Naive thymus-derived CD4-positive, alpha-beta T cell (primary cell): ENCODE data around the gene CENPP. TPM values are rescaled to one million over a fixed set of nuclear protein-coding genes. Genes with fewer than 3 reads are reported as not detected.

ENCODE experiments used
- ATAC-seq: fragments of 150-1000 bp; cut with Tn5 transposase; 2 replicates; pipeline ENCODE4 v1.10.0; 2021; ENCODE audit warnings: mild to moderate bottlenecking, moderate library complexity
- CTCF ChIA-PET: fragments of 350-600 bp; sonication (Branson Sonifier 250); formaldehyde crosslinking; loops from one replicate; lab custom pipeline; 2021; ENCODE audit warnings: antibody characterized with exemption; lab: Charles Lee
- POLR2A ChIA-PET: fragments of 350-600 bp; sonication (Branson Sonifier 250); formaldehyde crosslinking; loops from one replicate; lab custom pipeline; 2021; ENCODE audit warnings: antibody characterized with exemption, inconsistent platforms; lab: Charles Lee
- DNase-seq, 9 donors: peaks; one replicate each; pipeline versions ENCODE4 v3.0.0 to v3.0.0-alpha.2; 2020 to 2022; ENCODE audit warnings: mixed read lengths in 1 of 9
- H3K27ac ChIP-seq: one replicate; pipeline ENCODE4 v1.7.0; 2013; ENCODE audit warnings: mild to moderate bottlenecking, low read depth, low read length, moderate library complexity
- H3K27me3 ChIP-seq, 2 donors: one replicate each; pipeline ENCODE4 v1.7.0; 2013; ENCODE audit warnings: low read length in 2 of 2, mild to moderate bottlenecking in 2 of 2, moderate library complexity in 2 of 2; ENCODE audit not compliant: control insufficient read depth in 2 of 2, insufficient read depth in 2 of 2
- H3K36me3 ChIP-seq, 3 experiments: 1 replicate in 2 of 3; 2 replicates in 1 of 3; pipeline ENCODE4 v1.7.0; 2013; ENCODE audit warnings: low read length in 3 of 3, mild to moderate bottlenecking in 3 of 3, moderate library complexity in 1 of 3; ENCODE audit not compliant: insufficient read depth in 3 of 3, control insufficient read depth in 2 of 3
- H3K4me1 ChIP-seq, 2 donors: one replicate each; pipeline ENCODE4 v1.7.0; 2013; ENCODE audit warnings: low read length in 2 of 2, mild to moderate bottlenecking in 2 of 2, moderate library complexity in 1 of 2; ENCODE audit not compliant: control insufficient read depth in 2 of 2, insufficient read depth in 2 of 2
- H3K4me3 ChIP-seq: 2 replicates; pipeline ENCODE4 v1.7.0; 2013; ENCODE audit warnings: mild to moderate bottlenecking, low read length
- H3K9me3 ChIP-seq, 3 experiments: 1 replicate in 2 of 3; 2 replicates in 1 of 3; pipeline ENCODE4 v1.7.0; 2013; ENCODE audit warnings: low read length in 3 of 3; ENCODE audit not compliant: control insufficient read depth in 2 of 3
- H3K27ac Mint-ChIP-seq, 9 donors: one replicate each; pipeline ENCODE4 v1.8.0; 2020 to 2022; ENCODE audit warnings: mixed read lengths in 9 of 9, mild to moderate bottlenecking in 8 of 9, moderate library complexity in 5 of 9, inconsistent platforms in 2 of 9
- H3K27me3 Mint-ChIP-seq, 5 donors: one replicate each; pipeline ENCODE4 v1.8.0; 2021 to 2022; ENCODE audit warnings: mixed read lengths in 5 of 5, mild to moderate bottlenecking in 1 of 5
- H3K36me3 Mint-ChIP-seq, 5 donors: one replicate each; pipeline ENCODE4 v1.8.0; 2020 to 2022; ENCODE audit warnings: mixed read lengths in 5 of 5, mild to moderate bottlenecking in 3 of 5, inconsistent platforms in 1 of 5
- H3K4me1 Mint-ChIP-seq, 7 donors: one replicate each; pipeline ENCODE4 v1.8.0; 2020 to 2022; ENCODE audit warnings: mixed read lengths in 7 of 7, mild to moderate bottlenecking in 3 of 7, inconsistent platforms in 1 of 7
- H3K4me3 Mint-ChIP-seq, 10 donors: one replicate each; pipeline ENCODE4 v1.8.0; 2020 to 2022; ENCODE audit warnings: mild to moderate bottlenecking in 10 of 10, mixed read lengths in 10 of 10, moderate library complexity in 6 of 10, inconsistent platforms in 2 of 10
- H3K9me3 Mint-ChIP-seq, 11 donors: one replicate each; pipeline ENCODE4 v1.8.0; 2020 to 2022; ENCODE audit warnings: mixed read lengths in 11 of 11, mild to moderate bottlenecking in 4 of 11, inconsistent platforms in 1 of 11, moderate library complexity in 1 of 11
- intact Hi-C, 2 donors: fragments of 100-400 bp; cut with micrococcal nuclease; formaldehyde crosslinking; loops; one replicate each; pipeline ENCODE4 v1.15.1; 2023
- polyA plus RNA-seq, 2 donors: library from polyadenylated mRNA; unstranded; fragments of 300-500 nt; fragmentation: Illumina TruSeq; gene quantifications; one replicate each; pipeline ENCODE4 v1.2.3, GENCODE V29; 2021
- total RNA-seq, 6 experiments: library from RNA in 5 of 6; stranded (reverse) in 5 of 6; gene quantifications; 1 replicate in 5 of 6; 2 replicates in 1 of 6; pipeline ENCODE4 v1.2.3 and lab custom pipeline; 2021 to 2026

The CENPP gene
- total and polyA plus RNA-seq, 7 experiments from 2014 or later, result 1.2 to 24.3 (median 3.8) TPM

- Mint-ChIP-seq H3K9me3 (no peaks in the 10 kb centered on the region), H3K4me1 (peaks cover 0 to 23% (median 7%) of the 10 kb centered on the region in 7 donors), H3K36me3 (peaks cover 13 to 42% (median 33%) of the 10 kb centered on the region in 5 donors), H3K27me3 (no peaks in the 10 kb centered on the region), H3K4me3 (no peak overlapping the region), H3K27ac (peak overlapping the region in 2 of 9 donors; percentile 6 to 36)
- H3K9me3 ChIP-seq, result no peaks in the 10 kb centered on the region
- H3K4me3 ChIP-seq, result no peak overlapping the region
- H3K27me3 ChIP-seq, result no peaks in the 10 kb centered on the region
- DNase-seq (no peak), ATAC-seq (no peak)
- peaks cover 0 to 2% of the 10 kb centered on the region in 2 donors for H3K4me1 ChIP-seq
- ChIA-PET CTCF (interaction anchor here (1.0 kb wide), 1 partner anchor 161 kb away, joined by 3 read pairs; no protein-coding TSS in a partner anchor), POLR2A (interaction anchor here (0.8 to 2.7 kb wide), 3 partner anchors 9 to 25 kb away, joined by 3 to 17 read pairs (median 4); partner anchors contain the start of genes CENPP and NOL8)
- intact Hi-C loops, result no loop called here
- H3K27ac ChIP-seq, result no peak overlapping the region
- peaks cover 24 to 80% (median 27%) of the 10 kb centered on the region in 3 experiments for H3K36me3 ChIP-seq
These were observed 24.8 kb upstream of the CENPP start for GRCh38 chr9:92300936-92301335.

- Mint-ChIP-seq H3K4me3 (no peak overlapping the region), H3K27me3 (no peaks in the 10 kb centered on the region), H3K9me3 (no peaks in the 10 kb centered on the region), H3K27ac (peak overlapping the region in 2 of 9 donors; percentile 8 to 28), H3K36me3 (peaks cover 15 to 67% (median 48%) of the 10 kb centered on the region in 5 donors), H3K4me1 (peaks cover 16 to 37% (median 24%) of the 10 kb centered on the region in 7 donors)
- ChIA-PET POLR2A (interaction anchor here (0.9 kb wide), 1 partner anchor 15 kb away, joined by 3 read pairs; no protein-coding TSS in a partner anchor), CTCF (interaction anchor here (0.9 kb wide), 1 partner anchor 26 kb away, joined by 3 read pairs; no protein-coding TSS in a partner anchor)
- DNase-seq, result no peak
- intact Hi-C loops, result no loop called here
- no peaks in the 10 kb centered on the region for H3K27me3 ChIP-seq
- peaks cover 0 to 4% of the 10 kb centered on the region in 2 donors for H3K4me1 ChIP-seq
- no peak overlapping the region for H3K4me3 ChIP-seq
- no peak for ATAC-seq
- no peaks in the 10 kb centered on the region for H3K9me3 ChIP-seq
- H3K27ac ChIP-seq, result no peak overlapping the region
- H3K36me3 ChIP-seq, result peaks cover 23 to 75% (median 56%) of the 10 kb centered on the region in 3 experiments
These were observed 16.9 kb upstream of the CENPP start for GRCh38 chr9:92308893-92309292.

GRCh38 chr9:92310562-92310961 is 15.2 kb upstream of the CENPP start:
- ATAC-seq (no peak), DNase-seq (no peak)
- Histone ChIP-seq H3K36me3 (peaks cover 15 to 69% (median 43%) of the 10 kb centered on the region in 3 experiments), H3K27ac (no peak overlapping the region), H3K4me1 (peaks cover 0 to 4% of the 10 kb centered on the region in 2 donors), H3K27me3 (no peaks in the 10 kb centered on the region), H3K9me3 (no peaks in the 10 kb centered on the region), H3K4me3 (no peak overlapping the region)
- POLR2A ChIA-PET, result no interaction called here
- Mint-ChIP-seq H3K4me1 (peaks cover 19 to 47% (median 34%) of the 10 kb centered on the region in 7 donors), H3K4me3 (no peak overlapping the region), H3K27me3 (no peaks in the 10 kb centered on the region), H3K27ac (peak overlapping the region in 1 of 9 donors; percentile 32), H3K36me3 (peaks cover 19 to 61% (median 48%) of the 10 kb centered on the region in 5 donors), H3K9me3 (no peaks in the 10 kb centered on the region)
- CTCF ChIA-PET, result no interaction called here
- intact Hi-C loops, result loop anchor here in 1 of 2 donors (5.0 kb wide), 1 partner anchor 33 kb away; no protein-coding TSS in a partner anchor

- no peak for DNase-seq
- H3K36me3 Mint-ChIP-seq, result peaks cover 22 to 66% (median 50%) of the 10 kb centered on the region in 5 donors
- H3K27me3 Mint-ChIP-seq, result no peaks in the 10 kb centered on the region
- H3K27ac ChIP-seq, result no peak overlapping the region
- peak overlapping the region in 6 of 9 donors; percentile 20 to 77 (median 68) for H3K27ac Mint-ChIP-seq
- H3K36me3 ChIP-seq, result peaks cover 18 to 66% (median 34%) of the 10 kb centered on the region in 3 experiments
- H3K4me3 Mint-ChIP-seq, result peak overlapping the region in 3 of 10 donors; percentile 18 to 30 (median 22)
- POLR2A ChIA-PET, result interaction anchor here (1.1 kb wide), 1 partner anchor 13 kb away, joined by 4 read pairs; the partner anchor contains the start of gene CENPP
- intact Hi-C loops, result loop anchor here in 1 of 2 donors (5.0 kb wide), 1 partner anchor 36 kb away; no protein-coding TSS in a partner anchor
- CTCF ChIA-PET, result no interaction called here
- no peak for ATAC-seq
- no peak overlapping the region for H3K4me3 ChIP-seq
- H3K4me1 ChIP-seq, result peaks cover 0 to 4% of the 10 kb centered on the region in 2 donors
- no peaks in the 10 kb centered on the region for H3K9me3 ChIP-seq
- no peaks in the 10 kb centered on the region for H3K27me3 ChIP-seq
- H3K4me1 Mint-ChIP-seq, result peaks cover 19 to 47% (median 34%) of the 10 kb centered on the region in 7 donors
- H3K9me3 Mint-ChIP-seq, result no peaks in the 10 kb centered on the region
These were observed 12.7 kb upstream of the CENPP start for GRCh38 chr9:92312887-92313623.

- Mint-ChIP-seq H3K36me3 (peaks cover 25 to 65% (median 49%) of the 10 kb centered on the region in 5 donors), H3K27me3 (no peaks in the 10 kb centered on the region), H3K27ac (peak overlapping the region in 4 of 9 donors; percentile 4 to 75 (median 62)), H3K9me3 (no peaks in the 10 kb centered on the region), H3K4me1 (peaks cover 19 to 47% (median 34%) of the 10 kb centered on the region in 7 donors), H3K4me3 (peak overlapping the region in 2 of 10 donors; percentile 18 to 22)
- POLR2A ChIA-PET, result interaction anchor here (1.1 kb wide), 1 partner anchor 12 kb away, joined by 4 read pairs; the partner anchor contains the start of gene CENPP
- CTCF ChIA-PET, result no interaction called here
- H3K27ac ChIP-seq, result no peak overlapping the region
- intact Hi-C loops, result loop anchor here in 1 of 2 donors (5.0 kb wide), 1 partner anchor 36 kb away; no protein-coding TSS in a partner anchor
- peaks cover 15 to 66% (median 35%) of the 10 kb centered on the region in 3 experiments for H3K36me3 ChIP-seq
- H3K9me3 ChIP-seq, result no peaks in the 10 kb centered on the region
- ATAC-seq (no peak), DNase-seq (no peak)
- peaks cover 0 to 4% of the 10 kb centered on the region in 2 donors for H3K4me1 ChIP-seq
- H3K4me3 ChIP-seq, result no peak overlapping the region
- no peaks in the 10 kb centered on the region for H3K27me3 ChIP-seq
These were observed 12.1 kb upstream of the CENPP start for GRCh38 chr9:92313624-92314012.

GRCh38 chr9:92315456-92315855 is 10.3 kb upstream of the CENPP start:
- no peak overlapping the region for H3K27ac ChIP-seq
- H3K4me1 Mint-ChIP-seq, result peaks cover 17 to 39% (median 33%) of the 10 kb centered on the region in 7 donors
- ChIA-PET CTCF (no interaction called here), POLR2A (no interaction called here)
- DNase-seq (no peak), ATAC-seq (no peak)
- peaks cover 18 to 66% (median 46%) of the 10 kb centered on the region in 5 donors for H3K36me3 Mint-ChIP-seq
- no peaks in the 10 kb centered on the region for H3K27me3 Mint-ChIP-seq
- no peak overlapping the region for H3K4me3 ChIP-seq
- peak overlapping the region in 1 of 9 donors; percentile 44 for H3K27ac Mint-ChIP-seq
- H3K9me3 Mint-ChIP-seq, result no peaks in the 10 kb centered on the region
- H3K9me3 ChIP-seq, result no peaks in the 10 kb centered on the region
- H3K27me3 ChIP-seq, result no peaks in the 10 kb centered on the region
- H3K36me3 ChIP-seq, result peaks cover 11 to 66% (median 31%) of the 10 kb centered on the region in 3 experiments
- intact Hi-C loops, result no loop called here
- peaks cover 0 to 4% of the 10 kb centered on the region in 2 donors for H3K4me1 ChIP-seq
- no peak overlapping the region for H3K4me3 Mint-ChIP-seq
